GM19467 (cell line): ENCODE results near the gene SIRT2.
"Not testable (repeated sequence)": the region's sequence is repeated elsewhere in the genome, so short reads cannot be mapped to it uniquely, and the experiment has no call there.

Experiments used
- ATAC-seq: cut with Tn5 transposase; IDR thresholded peaks from one replicate; pipeline ENCODE4 v1.9.1; 2021; ENCODE audit warnings: mild to moderate bottlenecking, moderate library complexity; ENCODE audit not compliant: unreplicated experiment

Gene SIRT2

GRCh38 chr19:38830039-38830733, 69.2 kb downstream of the SIRT2 start:
- no peak for ATAC-seq

GRCh38 chr19:38829203-38829602, 70.2 kb downstream of the SIRT2 start:
- not testable (repeated sequence) for ATAC-seq
